GM12865 (cell line): ENCODE results near the gene FUT8.
A peak's percentile ranks its signal among the peaks of the same experiment; 100 is the strongest.

ENCODE experiments used
- DNase-seq: peaks from one replicate; pipeline ENCODE4 v3.0.0; 2010; ENCODE audit warnings: low read depth
- H3K4me3 ChIP-seq: 2 replicates; pipeline ENCODE4 v1.5.1; 2011; ENCODE audit warnings: mild to moderate bottlenecking, low read depth, low read length, control low read depth
- CTCF ChIP-seq: IDR thresholded peaks from 2 replicates; pipeline ENCODE4 v1.5.1; 2011; ENCODE audit warnings: low read length, control low read depth, low read depth, inconsistent platforms; ENCODE audit not compliant: insufficient read depth; ENCODE audit errors: missing control alignments

FUT8 gene

DNA sequence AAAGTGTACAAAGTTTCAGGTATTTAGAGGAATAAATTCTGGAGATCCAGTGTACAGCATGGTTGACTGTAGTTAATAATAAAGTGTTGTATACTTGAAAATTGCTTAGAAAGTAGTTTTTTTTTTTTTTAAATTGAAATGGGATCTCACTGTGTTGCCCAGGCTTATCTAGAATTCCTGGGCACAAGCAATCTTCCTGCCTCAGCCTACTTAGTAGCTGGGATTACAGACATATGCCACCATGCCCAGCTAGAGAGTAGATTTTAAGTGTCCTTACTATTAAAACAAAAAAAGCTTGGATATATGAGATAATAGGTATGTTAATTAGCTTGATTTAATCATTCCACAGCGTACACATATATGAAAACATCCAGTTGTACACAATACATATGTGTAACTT is 27.7 kb downstream of the FUT8 start:
- no peak for TF ChIP-seq CTCF
- H3K4me3 ChIP-seq, result no peak overlapping the region
- DNase-seq, result no peak

DNA sequence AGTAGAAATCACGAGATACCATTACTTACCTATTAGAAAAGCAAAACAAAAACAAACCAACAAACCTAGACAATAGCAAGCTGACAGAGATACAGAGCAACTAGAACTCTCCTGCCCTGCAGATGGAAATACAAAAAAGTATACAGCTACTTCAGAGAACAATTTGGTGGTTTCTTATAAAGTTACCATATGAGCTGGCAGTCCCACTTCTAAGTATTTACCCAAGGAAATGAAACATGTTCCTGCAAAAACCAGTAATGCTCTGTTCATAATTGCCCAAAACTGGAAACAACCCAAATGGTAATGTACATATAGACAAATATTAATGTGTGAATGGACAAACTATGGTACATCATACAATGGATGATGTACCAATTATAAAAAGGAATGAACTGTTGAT is 31.7 kb downstream of the FUT8 start:
- H3K4me3 ChIP-seq, result no peak overlapping the region
- TF ChIP-seq CTCF, result no peak
- DNase-seq, result peak; percentile 30

DNA sequence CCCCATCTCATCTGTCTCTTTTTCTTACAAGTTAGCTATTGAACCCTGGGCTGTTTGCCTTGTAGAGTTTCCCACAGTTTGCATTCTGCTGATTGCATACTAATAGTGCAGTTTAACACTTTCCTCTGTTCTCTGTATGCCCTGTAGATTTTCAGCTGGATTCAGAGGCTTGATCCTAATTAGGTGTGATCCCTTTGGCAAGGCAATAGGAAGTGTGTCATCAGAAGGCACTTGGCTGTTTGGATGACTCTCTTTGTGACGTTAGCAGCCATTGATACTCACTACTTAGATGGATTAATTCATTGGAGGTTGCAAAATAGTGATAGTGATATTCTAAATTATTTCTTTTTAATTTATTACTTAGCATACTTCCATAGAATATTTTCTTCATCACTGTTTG is 33.6 kb downstream of the FUT8 start:
- no peak overlapping the region for H3K4me3 ChIP-seq
- no peak for TF ChIP-seq CTCF
- DNase-seq, result no peak

GRCh38 chr14:65449647-65450046 is 37.1 kb downstream of the FUT8 start:
- DNase-seq, result no peak
- no peak for TF ChIP-seq CTCF
- H3K4me3 ChIP-seq, result no peak overlapping the region

- no peak for TF ChIP-seq CTCF
- DNase-seq, result no peak
- no peak overlapping the region for H3K4me3 ChIP-seq
Observed at GRCh38 chr14:65453807-65454480, 41.4 kb downstream of the FUT8 start.

DNA sequence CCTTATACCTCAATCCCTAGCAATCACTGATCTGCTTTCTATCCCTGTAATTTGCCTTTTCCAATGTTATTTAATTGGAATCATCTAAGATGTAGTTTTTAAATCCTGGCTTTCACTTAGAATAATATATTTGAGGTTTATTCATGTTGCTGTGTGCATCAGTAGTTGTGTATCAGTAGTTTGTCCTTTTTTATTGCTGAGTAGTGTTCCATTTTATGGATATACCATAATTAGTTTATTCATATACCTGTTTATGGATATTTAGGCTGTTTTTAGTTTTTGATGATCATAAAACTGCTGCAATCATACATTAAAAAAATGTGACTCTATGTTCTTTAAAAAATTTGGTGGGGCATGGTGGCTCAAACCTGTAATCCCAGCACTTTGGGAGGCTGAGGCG is 43.7 kb downstream of the FUT8 start:
- DNase-seq, result no peak
- no peak overlapping the region for H3K4me3 ChIP-seq
- TF ChIP-seq CTCF, result no peak

DNA sequence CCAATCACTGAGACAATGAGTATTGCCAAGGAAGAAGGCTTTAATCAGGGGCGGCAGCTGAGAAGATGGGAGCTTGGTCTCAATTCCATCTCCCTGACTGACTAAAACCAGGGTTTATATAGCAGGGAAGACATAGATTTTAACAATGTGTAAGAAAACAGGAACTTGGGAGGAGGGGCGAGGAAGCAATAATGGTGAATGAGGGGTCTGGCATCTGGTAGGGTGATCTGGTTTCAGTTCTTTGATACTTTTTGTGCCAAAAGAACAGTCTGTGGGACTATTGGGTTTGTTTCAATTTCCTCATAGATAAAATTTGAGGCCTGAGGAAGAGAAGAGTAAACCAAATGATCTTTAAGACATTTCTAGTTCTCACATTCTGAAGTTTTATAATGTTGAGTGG is 49.2 kb downstream of the FUT8 start:
- peak; percentile 56 for DNase-seq
- peak overlapping the region; percentile 11; the same call in 1 of the 2 replicates for H3K4me3 ChIP-seq
- no peak for TF ChIP-seq CTCF
